SU-DHL-6 (cell line): ENCODE measurements around the gene TRPV4.

Source experiments
- CTCF ChIP-seq: fragments of 200-600 bp; sonication (generic); IDR thresholded peaks from one replicate; pipeline ENCODE4 v1.5.1; 2017; ENCODE audit warnings: antibody characterized with exemption, mild to moderate bottlenecking, low read length, moderate library complexity; ENCODE audit not compliant: insufficient read depth, poor library complexity, severe bottlenecking
- EZH2phosphoT487 ChIP-seq: fragments of 200-600 bp; sonication (generic), shearing (Covaris generic); conservative IDR thresholded peaks from 2 replicates; pipeline ENCODE4 v1.6.1; 2018; ENCODE audit warnings: mild to moderate bottlenecking, antibody characterized with exemption, low read length, moderate library complexity, mixed read lengths

- no peak for TF ChIP-seq CTCF
- no peak for TF ChIP-seq EZH2phosphoT487
These were observed 11.2 kb downstream of the TRPV4 start for GRCh38 chr12:109821968-109822367.
